ENCODE results near the gene SMARCD1.
"Not testable (repeated sequence)": the region's sequence is repeated elsewhere in the genome, so short reads cannot be mapped to it uniquely, and the experiment has no call there.

SMARCD1 gene

DNA sequence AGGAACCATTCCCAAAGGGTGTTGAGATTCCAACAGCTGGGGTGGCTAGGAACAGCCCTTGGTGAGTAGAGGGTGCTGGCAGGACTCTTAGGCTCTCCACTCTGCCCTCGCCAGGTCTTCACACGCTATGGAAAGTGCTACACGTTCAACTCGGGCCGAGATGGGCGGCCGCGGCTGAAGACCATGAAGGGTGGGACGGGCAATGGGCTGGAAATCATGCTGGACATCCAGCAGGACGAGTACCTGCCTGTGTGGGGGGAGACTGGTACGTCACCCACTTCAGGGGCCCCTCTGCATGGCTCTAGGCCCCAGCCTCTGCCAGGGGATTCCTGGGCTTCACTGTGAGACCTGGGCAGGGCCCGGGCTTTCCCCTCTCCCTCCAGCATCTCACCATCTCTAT lies 8.0 kb upstream of the SMARCD1 start:
- no peak for DNase-seq
- TF ChIP-seq GATA1 (IDR thresholded peaks at IDR 0.05; ENCODE audit: low read depth, low read length) (no peak), POLR2A (IDR thresholded peaks at IDR 0.05; ENCODE audit: low read length) (no peak)

DNA sequence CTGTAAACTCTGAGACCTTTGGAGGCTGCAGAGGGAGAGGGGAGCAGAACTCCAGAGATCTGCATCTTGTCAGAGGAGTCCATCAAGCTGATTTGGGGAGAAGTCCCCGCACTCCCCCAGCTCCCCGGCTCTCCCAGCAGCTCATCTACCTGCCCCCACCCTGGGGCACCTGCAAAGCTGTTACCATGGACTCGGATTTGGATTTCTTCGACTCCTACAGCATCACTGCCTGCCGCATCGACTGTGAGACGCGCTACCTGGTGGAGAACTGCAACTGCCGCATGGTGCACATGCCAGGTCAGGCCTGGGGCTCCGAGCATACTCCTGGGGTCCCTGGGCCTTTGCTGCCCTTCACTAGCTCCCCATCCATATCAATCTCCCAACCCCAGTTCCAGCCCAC lies 6.9 kb upstream of the SMARCD1 start:
- no peak for DNase-seq
- TF ChIP-seq GATA1 (IDR thresholded peaks at IDR 0.05; ENCODE audit: low read depth, low read length) (no peak), POLR2A (IDR thresholded peaks at IDR 0.05; ENCODE audit: low read length) (no peak)

DNA sequence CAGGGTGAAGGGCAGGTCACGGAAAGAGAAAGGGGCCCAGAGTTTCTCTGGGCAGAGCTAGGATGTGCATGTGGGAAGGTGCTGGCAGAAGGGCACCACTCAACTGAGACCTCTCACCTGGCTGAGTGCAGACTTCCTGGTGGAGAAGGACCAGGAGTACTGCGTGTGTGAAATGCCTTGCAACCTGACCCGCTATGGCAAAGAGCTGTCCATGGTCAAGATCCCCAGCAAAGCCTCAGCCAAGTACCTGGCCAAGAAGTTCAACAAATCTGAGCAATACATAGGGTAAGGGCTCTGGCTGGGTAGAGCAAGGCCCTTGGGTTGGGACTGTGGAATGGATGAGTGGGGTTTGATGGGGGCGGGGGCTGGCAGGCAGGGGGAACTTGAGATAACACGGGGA lies 5.4 kb upstream of the SMARCD1 start:
- DNase-seq = no peak
- no peak for TF ChIP-seq POLR2A (IDR thresholded peaks at IDR 0.05; ENCODE audit: low read length)
- no peak for TF ChIP-seq GATA1 (IDR thresholded peaks at IDR 0.05; ENCODE audit: low read depth, low read length)

DNA sequence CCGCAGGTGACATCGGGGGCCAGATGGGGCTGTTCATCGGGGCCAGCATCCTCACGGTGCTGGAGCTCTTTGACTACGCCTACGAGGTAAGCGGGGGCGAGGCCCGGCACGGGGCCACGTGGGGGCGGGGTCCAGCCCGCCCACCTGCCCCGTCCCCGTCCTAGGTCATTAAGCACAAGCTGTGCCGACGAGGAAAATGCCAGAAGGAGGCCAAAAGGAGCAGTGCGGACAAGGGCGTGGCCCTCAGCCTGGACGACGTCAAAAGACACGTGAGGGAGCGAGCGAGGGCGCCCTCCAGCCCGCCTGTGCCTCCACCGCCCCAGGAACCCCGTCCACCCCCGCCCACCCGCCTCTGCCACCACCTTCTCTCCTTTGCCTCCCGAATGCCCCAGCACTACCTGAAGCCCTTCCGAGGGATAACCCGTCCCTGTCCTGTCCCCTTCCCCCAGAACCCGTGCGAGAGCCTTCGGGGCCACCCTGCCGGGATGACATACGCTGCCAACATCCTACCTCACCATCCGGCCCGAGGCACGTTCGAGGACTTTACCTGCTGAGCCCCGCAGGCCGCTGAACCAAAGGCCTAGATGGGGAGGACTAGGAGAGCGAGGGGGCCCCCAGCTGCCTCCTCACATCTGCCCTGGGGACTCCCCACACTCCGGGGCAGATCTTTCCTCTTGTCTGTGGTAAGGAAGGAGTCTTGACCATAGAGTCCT lies 3.9 kb upstream of the SMARCD1 start:
- DNase-seq = peak in 1 of 2 experiments; percentile 10
- no peak for TF ChIP-seq POLR2A (IDR thresholded peaks at IDR 0.05; ENCODE audit: low read length)
- no peak for TF ChIP-seq GATA1 (IDR thresholded peaks at IDR 0.05; ENCODE audit: low read depth, low read length)

DNA sequence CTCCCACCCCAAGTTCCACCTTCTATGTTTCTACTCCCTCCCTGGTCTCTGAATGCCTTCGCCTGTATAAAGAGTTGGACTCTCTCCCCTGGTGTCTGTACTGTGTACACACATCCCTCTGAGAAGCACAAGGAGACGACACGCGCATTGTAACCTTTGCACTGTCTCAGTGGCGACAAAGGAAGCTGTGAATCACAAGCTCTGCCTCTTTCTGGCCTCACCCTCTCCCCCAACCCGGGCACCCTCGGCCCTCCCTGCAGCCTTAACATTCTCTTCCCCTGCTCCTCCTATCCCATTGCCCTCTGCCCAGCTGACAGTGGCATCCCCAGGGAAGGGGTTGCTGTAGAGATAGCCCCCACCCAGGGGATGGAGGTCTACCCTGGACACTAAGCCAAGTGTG lies 2.5 kb upstream of the SMARCD1 start:
- DNase-seq = no peak
- TF ChIP-seq POLR2A (IDR thresholded peaks at IDR 0.05; ENCODE audit: low read length) (no peak), GATA1 (IDR thresholded peaks at IDR 0.05; ENCODE audit: low read depth, low read length) (no peak)

DNA sequence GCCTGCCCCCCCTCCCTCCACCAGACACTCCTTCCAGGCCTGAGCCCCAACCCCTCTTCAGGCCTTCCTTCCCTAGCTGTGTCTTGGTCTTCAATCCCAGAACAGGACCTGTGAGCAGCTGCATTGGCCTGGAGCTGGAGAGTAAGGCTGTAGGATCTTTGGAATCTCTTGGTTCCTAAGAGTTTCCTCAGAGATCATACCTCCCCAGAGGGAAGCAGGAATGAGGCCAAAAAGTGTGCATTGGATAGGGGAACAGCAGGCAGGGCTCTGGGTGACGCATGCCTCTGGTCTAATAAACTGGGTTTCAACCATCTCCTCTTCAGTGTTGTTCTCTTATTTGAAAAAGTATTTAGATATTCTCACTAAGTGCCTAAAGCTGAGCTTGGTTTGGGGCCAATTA lies 1.8 kb upstream of the SMARCD1 start:
- DNase-seq = no peak
- TF ChIP-seq GATA1 (IDR thresholded peaks at IDR 0.05; ENCODE audit: low read depth, low read length) (no peak), POLR2A (IDR thresholded peaks at IDR 0.05; ENCODE audit: low read length) (no peak)

DNA sequence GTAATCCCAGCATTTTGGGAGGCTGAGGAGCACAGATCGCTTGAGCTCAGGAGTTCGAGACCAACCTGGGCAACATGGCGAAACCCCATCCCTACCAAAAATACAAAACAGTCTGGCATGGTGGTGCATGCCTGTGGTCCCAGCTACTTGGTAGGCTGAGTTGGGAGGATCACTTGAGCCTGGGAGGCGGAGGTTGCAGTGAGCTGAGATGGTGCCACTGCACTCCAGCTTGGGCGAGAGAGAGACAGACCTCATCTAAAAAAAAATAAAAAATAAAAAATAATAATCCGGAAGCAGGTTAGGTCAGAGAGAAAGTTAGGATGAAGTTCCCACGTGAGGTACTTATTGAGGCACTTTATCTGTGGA lies 750 bp upstream of the SMARCD1 start:
- not testable (repeated sequence) for DNase-seq

DNA sequence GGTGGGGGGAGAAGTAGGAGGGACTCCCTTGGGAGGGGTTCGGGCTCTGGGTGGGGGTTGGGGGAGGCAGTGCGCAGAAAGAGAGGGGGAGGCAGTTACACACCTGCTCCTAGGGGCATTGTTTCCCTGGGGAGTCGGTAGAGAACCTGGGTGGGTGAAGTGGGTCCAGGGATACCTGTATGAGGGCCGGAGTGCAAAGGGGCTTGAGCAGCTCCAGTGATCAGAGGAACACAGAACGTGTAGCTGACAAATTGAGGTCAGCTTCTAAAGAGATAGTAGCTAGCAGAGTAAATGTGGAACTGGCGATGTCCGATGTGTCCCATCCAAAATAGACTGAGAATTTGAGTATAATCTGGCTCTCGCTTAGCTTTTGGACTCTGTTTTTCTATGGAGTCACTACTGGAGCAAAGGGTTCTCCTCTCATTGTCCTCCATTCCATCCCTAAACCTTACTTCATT lies 502 bp downstream of the SMARCD1 start:
- no peak for TF ChIP-seq POLR2A (IDR thresholded peaks at IDR 0.05; ENCODE audit: low read length)
- TF ChIP-seq GATA1 (IDR thresholded peaks at IDR 0.05; ENCODE audit: low read depth, low read length) = no peak
- DNase-seq = no peak

DNA sequence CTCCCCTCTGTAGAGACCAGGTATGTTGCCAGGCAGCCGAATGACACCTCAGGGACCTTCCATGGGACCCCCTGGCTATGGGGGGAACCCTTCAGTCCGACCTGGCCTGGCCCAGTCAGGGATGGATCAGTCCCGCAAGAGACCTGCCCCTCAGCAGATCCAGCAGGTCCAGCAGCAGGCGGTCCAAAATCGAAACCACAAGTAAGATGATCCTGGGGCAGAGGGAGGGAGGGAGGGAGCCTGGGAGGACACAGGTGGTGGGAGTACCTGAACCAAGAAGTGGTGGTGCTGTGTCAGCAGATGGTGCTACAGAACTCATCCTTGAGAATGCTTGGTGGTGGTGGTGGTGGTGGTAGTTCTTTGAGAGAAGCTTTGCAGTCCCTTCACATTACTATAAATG lies 1.0 kb downstream of the SMARCD1 start:
- no peak for DNase-seq

DNA sequence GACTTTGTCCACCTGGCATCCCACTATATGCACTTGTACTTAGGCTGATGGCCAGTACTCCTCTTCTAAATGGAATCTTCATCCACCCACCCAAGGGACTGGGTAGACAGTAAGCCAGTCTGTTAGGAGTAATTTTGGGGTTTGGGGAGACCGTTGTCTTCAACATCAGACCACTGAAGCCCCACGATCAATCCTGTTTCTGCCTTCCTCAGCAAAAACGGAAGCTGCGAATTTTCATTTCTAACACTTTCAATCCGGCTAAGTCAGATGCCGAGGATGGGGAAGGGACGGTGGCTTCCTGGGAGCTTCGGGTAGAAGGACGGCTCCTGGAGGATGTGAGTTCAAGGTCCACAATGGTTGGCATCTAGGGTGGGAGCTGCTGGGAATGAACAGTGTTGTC lies 2.0 kb downstream of the SMARCD1 start:
- TF ChIP-seq POLR2A (IDR thresholded peaks at IDR 0.05; ENCODE audit: low read length) (no peak), GATA1 (IDR thresholded peaks at IDR 0.05; ENCODE audit: low read depth, low read length) (no peak)
- no peak for DNase-seq

More for the DNA sequence above, 1.0 kb downstream of the SMARCD1 start:
- no peak for TF ChIP-seq GATA1 (IDR thresholded peaks at IDR 0.05; ENCODE audit: low read depth, low read length)
- TF ChIP-seq POLR2A (IDR thresholded peaks at IDR 0.05; ENCODE audit: low read length) = no peak

DNA sequence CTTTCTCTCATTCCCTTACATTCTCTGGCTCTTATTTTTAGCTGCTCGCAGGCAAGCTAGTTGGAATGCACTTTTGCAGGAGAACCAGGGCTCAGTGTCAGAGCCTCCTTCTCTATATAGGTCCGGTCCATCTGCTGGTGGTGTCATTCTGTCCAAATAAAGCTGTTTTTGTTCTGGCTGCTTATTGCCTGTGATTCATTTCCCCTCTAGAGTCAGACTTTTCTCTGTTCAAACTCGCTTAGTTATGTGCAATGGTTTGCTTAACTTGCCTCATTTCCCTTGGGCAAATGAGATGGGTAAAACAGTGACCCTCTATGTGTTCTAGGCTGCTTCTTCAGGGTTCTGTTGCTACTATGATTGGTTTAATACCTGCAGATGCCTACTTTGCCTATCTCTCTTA lies 2.9 kb downstream of the SMARCD1 start:
- TF ChIP-seq POLR2A (IDR thresholded peaks at IDR 0.05; ENCODE audit: low read length) = no peak
- no peak for TF ChIP-seq GATA1 (IDR thresholded peaks at IDR 0.05; ENCODE audit: low read depth, low read length)
- no peak for DNase-seq

DNA sequence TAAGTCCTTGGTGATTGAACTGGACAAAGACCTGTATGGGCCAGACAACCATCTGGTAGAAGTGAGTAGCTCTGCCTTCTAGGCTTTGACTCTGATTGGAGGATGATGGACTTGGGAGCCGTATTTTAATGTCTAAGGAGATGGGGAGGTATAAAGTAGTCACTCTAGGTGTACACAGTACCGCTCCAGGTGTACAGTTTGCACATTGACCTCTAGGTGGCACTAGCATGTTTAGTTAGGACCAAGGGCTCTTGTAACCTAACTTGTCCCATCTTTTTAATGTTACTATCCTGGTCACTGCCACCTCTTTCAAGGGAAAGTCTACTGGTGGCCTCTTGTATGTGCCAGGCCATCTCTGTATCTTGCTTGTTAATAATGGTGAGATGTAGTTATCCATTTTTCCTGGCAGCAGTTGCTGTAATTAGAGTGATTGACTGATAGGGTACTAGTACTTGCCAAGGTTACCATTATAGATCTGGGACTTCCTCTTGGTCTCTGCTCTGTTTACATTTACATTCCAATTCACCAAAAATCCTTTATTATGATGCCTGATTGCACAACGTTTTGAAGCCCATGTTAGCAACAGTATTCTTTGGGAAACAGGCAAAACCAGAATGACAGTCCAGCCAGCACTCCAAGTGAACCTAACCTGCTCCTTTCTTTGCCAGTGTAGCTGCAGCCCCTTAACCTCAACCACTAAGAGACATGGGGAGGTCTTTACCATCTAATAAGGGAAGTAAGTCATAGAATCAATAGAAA lies 3.6 kb downstream of the SMARCD1 start:
- TF ChIP-seq GATA1 (IDR thresholded peaks at IDR 0.05; ENCODE audit: low read depth, low read length) = no peak
- TF ChIP-seq POLR2A (IDR thresholded peaks at IDR 0.05; ENCODE audit: low read length) = no peak
- peak; percentile 58 to 75 for DNase-seq

DNA sequence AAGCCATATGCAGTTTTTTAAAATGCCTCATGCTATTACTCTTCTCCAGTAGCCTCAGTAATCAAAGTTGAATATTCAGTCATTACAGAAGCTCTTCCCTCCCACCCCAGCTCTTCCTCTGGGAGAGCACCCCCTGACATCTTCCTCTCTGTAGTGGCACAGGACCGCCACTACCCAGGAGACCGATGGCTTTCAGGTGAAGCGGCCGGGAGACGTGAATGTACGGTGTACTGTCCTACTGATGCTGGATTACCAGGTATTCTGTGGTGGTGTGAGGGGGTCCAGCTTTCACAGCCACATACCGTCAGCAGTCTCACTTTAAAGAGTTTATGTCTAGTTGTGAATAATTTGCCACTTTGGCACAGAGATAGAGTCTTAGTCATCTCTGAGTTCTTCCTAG lies 4.6 kb downstream of the SMARCD1 start:
- no peak for TF ChIP-seq POLR2A (IDR thresholded peaks at IDR 0.05; ENCODE audit: low read length)
- TF ChIP-seq GATA1 (IDR thresholded peaks at IDR 0.05; ENCODE audit: low read depth, low read length) = no peak
- DNase-seq = no peak

DNA sequence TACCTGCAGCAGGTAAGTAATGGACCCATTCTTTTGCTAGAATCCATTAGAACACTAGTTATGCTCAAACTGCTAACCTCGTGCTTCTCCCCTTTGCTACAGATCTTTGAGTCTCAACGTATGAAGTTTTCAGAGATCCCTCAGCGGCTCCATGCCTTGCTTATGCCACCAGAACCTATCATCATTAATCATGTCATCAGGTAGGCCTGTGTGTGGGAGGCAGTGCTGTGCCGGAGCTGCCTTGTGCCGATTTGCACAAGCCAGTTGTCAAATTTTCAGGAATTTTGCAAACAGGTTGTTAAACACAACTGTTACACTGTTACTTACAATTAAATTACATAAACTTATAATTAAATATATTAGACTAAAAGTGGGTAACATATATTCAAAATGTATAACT lies 5.2 kb downstream of the SMARCD1 start:
- TF ChIP-seq POLR2A (IDR thresholded peaks at IDR 0.05; ENCODE audit: low read length) (no peak), GATA1 (IDR thresholded peaks at IDR 0.05; ENCODE audit: low read depth, low read length) (no peak)
- DNase-seq = no peak

DNA sequence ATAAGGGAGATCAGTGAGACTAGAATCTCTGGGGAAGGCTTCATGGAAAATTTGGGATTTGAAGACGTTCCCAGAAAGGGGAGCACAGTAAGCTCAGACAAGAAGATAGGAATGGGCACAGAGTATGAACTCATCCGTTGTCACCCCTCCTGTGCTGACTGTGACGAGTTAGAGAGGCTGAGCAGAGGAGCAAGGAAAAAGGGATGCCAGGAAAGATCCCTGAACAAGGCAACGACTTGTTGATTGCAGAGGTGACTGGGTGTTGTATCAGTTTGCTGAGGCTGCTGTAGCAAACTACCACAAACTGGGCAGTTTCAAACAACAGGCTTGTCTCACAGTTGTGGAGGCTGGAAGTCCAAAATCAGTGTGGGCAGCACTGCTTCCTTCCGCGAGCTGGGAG lies 12.8 kb downstream of the SMARCD1 start:
- no peak for DNase-seq
- TF ChIP-seq GATA1 (IDR thresholded peaks at IDR 0.05; ENCODE audit: low read depth, low read length) (no peak), POLR2A (IDR thresholded peaks at IDR 0.05; ENCODE audit: low read length) (no peak)
